Small intestine (tissue), 7 donors: Measurements from ENCODE around the gene ZNF580. TPM values are rescaled to one million over a fixed set of nuclear protein-coding genes. Genes with fewer than 3 reads are reported as not detected.

ENCODE experiments used
- DNase-seq, 2 donors: peaks; one replicate each; pipeline versions ENCODE4 v3.0.0 to v3.0.0-alpha.2; 2013
- FAIRE-seq: peaks from 2 replicates; lab custom pipeline; 2012; peaks lifted over from hg19 to GRCh38; lab: Jason Lieb, UNC
- H3K27ac ChIP-seq, 3 donors: one replicate each; pipeline ENCODE4 v1.5.1; 2013; ENCODE audit warnings: low read length in 2 of 3, mild to moderate bottlenecking in 2 of 3, control low read depth in 1 of 3, inconsistent platforms in 1 of 3, low read depth in 1 of 3, moderate library complexity in 1 of 3
- H3K27me3 ChIP-seq, 3 donors: one replicate each; pipeline ENCODE4 v1.6.1; 2013; ENCODE audit warnings: low read length in 3 of 3, inconsistent platforms in 1 of 3; ENCODE audit not compliant: control insufficient read depth in 3 of 3, insufficient read depth in 3 of 3
- H3K36me3 ChIP-seq, 3 donors: one replicate each; pipeline ENCODE4 v1.6.1; 2013; ENCODE audit warnings: low read length in 3 of 3, inconsistent platforms in 1 of 3, low read depth in 1 of 3, mild to moderate bottlenecking in 1 of 3, moderate library complexity in 1 of 3; ENCODE audit not compliant: control insufficient read depth in 3 of 3, insufficient read depth in 2 of 3
- H3K4me1 ChIP-seq, 3 donors: one replicate each; pipeline ENCODE4 v1.6.1; 2013; ENCODE audit warnings: low read length in 2 of 3, inconsistent platforms in 1 of 3, low read depth in 1 of 3, mild to moderate bottlenecking in 1 of 3, moderate library complexity in 1 of 3; ENCODE audit not compliant: control insufficient read depth in 3 of 3, insufficient read depth in 2 of 3
- H3K4me3 ChIP-seq, 3 donors: one replicate each; pipeline ENCODE4 v1.5.1; 2013; ENCODE audit warnings: low read length in 3 of 3, control low read depth in 1 of 3, inconsistent platforms in 1 of 3, low read depth in 1 of 3, mild to moderate bottlenecking in 1 of 3, moderate library complexity in 1 of 3
- H3K9me3 ChIP-seq, 2 donors: one replicate each; pipeline ENCODE4 v1.6.1; 2013; ENCODE audit warnings: low read depth in 1 of 2, low read length in 1 of 2; ENCODE audit not compliant: control insufficient read depth in 2 of 2, insufficient read depth in 1 of 2
- WGBS, 3 donors: extraction: QIAGEN DNeasy Blood & Tissue Kit; methylation state at CpG; one replicate each; pipeline ENCODE4 v1.1.7; 2013; 5-methylcytosine and 5-hydroxymethylcytosine counted together
- polyA plus RNA-seq, 4 donors: library from polyadenylated mRNA; stranded (reverse) in 3 of 4; unstranded in 1 of 4; fragments of 200-250 nt in 3 of 4; fragments of 120-200 nt in 1 of 4; gene quantifications; one replicate each; pipeline versions ENCODE4 v1.2.1 to v1.2.3, GENCODE V29; 2013
- donor health status: healthy with polysubstance abuse.
- donor health status: control.
- donor health status: control.
- donor health status: Bipolar disorder and iron deficiency.
- donor health status: healthy.

Gene ZNF580
- polyA plus RNA-seq, 4 donors: 8.3 to 28.5 (median 16.6) TPM

- WGBS, 3 donors: 0 to 1% (median 0%) methylated on average over 50 to 52 of the region's 52 CpGs
- DNase-seq (peak; percentile 99 to 100), FAIRE-seq (peak; percentile 84)
- Histone ChIP-seq H3K4me3 (peak overlapping the region; percentile 50 to 83 (median 79)), H3K4me1 (peaks cover 6 to 15% (median 7%) of the 10 kb centered on the region in 3 donors), H3K9me3 (no peaks in the 10 kb centered on the region), H3K36me3 (peaks cover 0 to 49% (median 3%) of the 10 kb centered on the region in 3 donors), H3K27ac (peak overlapping the region; percentile 87 to 98 (median 95)), H3K27me3 (no peaks in the 10 kb centered on the region)
These were observed 13.6 kb downstream of the ZNF580 start for GRCh38 chr19:55654323-55654867.

DNA sequence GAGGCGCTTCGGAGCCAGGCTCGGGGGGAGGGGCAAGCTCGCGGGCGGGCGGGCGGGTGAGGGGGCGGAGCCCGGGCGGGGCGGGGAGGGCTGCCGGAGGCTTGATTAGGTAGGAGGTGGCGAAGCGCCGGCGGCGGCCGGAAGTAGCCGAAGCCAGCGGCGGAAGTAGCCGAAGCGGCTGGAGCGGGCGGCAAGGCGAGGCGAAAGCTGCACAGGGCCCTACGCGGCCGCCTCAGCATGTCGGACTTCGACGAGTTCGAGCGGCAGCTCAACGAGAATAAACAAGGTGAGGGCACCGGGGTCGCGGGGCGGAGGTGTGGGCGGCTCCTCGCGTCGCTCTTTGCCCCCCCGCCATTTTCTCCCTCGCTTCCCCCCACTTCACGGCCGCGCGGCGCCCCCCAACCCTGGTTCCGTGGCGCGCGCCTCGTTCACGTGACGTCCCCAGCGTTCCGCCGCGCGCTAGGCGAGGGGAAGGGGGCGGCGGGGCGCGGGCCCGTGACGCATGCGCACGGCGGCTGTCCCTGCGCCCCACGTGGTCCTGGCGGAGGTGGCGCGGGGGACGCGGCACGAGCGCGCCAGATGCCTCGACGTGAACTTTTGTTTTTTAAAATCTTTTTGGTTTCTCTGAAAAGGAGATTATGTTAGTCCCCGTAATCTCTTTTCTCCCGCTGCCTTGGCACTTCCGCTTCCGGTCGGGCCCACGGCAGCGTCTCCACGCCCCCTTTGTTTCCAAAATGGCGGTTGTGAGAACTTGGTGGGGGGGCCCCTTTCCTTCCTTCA is 14.3 kb downstream of the ZNF580 start, which contains the start of gene U2AF2:
U2AF2 (plus strand) TSS at position 168 of the 780 bp plus-strand sequence; CDS start at position 238, 70 bp downstream.
- FAIRE-seq (no peak), DNase-seq (peak; percentile 92 to 97)
- Histone ChIP-seq H3K9me3 (no peaks in the 10 kb centered on the region), H3K27me3 (no peaks in the 10 kb centered on the region), H3K4me1 (peaks cover 6 to 15% (median 7%) of the 10 kb centered on the region in 3 donors), H3K27ac (peak within 1 kb of the TSS; percentile 94 to 99 (median 99)), H3K4me3 (peak within 1 kb of the TSS; percentile 79 to 84 (median 83)), H3K36me3 (peaks cover 3 to 49% (median 3%) of the 10 kb centered on the region in 3 donors)
- WGBS, 3 donors: 1% methylated on average over 69 to 95 of the region's 95 CpGs

DNA sequence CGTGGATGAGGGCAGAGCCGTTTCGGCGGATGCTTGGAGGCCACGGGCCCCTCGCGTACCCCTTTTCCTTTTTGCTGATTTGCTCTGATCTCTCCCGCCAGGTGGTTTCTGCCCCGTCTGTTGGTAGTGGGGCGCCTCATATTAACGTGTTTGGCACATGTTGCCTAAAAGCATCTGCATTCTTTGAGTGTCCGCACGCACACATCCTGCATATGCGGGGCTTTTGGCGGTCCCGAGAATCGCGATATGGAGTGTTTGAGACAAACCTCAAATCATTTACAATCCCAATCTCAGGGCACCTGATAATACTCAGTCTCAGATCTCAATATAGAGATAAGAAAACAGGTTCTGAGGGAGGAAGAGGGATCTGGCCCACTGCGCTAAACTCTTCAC is 14.8 kb downstream of the ZNF580 start:
- no peak for DNase-seq
- H3K27ac ChIP-seq: peak overlapping the region in 2 of 3 donors; percentile 99
- peaks cover 6 to 15% (median 7%) of the 10 kb centered on the region in 3 donors for H3K4me1 ChIP-seq
- no peak for FAIRE-seq
- H3K27me3 ChIP-seq: no peaks in the 10 kb centered on the region
- no peaks in the 10 kb centered on the region for H3K9me3 ChIP-seq
- WGBS, 3 donors: 0 to 1% (median 0%) methylated on average over 19 of the region's 19 CpGs
- peaks cover 7 to 51% (median 9%) of the 10 kb centered on the region in 3 donors for H3K36me3 ChIP-seq
- H3K4me3 ChIP-seq: peak overlapping the region; percentile 79 to 84 (median 83)

DNA sequence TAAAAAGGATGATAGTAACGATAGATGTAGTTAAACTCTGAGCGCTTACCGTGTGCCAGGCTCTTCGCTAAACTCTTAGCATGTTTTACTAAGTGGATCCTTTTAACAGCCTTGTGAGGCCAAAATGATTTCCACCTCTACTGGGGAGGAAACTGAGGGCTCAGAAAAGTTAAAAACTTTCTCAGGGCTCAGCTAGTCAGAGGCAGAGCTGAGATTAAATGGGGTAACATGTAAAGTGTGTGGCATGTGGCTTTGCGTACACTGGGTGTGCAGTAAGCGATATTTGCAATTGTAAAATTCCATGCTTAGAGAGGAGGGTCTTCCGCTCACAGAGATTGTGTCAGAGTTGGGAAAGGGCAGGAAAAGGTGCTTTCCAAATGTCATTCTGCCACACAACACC is 15.8 kb downstream of the ZNF580 start:
- WGBS, 3 donors: 24 to 32% (median 29%) methylated on average over 7 of the region's 7 CpGs
- H3K27me3 ChIP-seq: no peaks in the 10 kb centered on the region
- DNase-seq (no peak), FAIRE-seq (no peak)
- peaks cover 13 to 51% (median 14%) of the 10 kb centered on the region in 3 donors for H3K36me3 ChIP-seq
- H3K4me1 ChIP-seq: peaks cover 6 to 15% (median 7%) of the 10 kb centered on the region in 3 donors
- peak overlapping the region in 2 of 3 donors; percentile 83 to 84 for H3K4me3 ChIP-seq
- no peaks in the 10 kb centered on the region for H3K9me3 ChIP-seq
- H3K27ac ChIP-seq: no peak overlapping the region

DNA sequence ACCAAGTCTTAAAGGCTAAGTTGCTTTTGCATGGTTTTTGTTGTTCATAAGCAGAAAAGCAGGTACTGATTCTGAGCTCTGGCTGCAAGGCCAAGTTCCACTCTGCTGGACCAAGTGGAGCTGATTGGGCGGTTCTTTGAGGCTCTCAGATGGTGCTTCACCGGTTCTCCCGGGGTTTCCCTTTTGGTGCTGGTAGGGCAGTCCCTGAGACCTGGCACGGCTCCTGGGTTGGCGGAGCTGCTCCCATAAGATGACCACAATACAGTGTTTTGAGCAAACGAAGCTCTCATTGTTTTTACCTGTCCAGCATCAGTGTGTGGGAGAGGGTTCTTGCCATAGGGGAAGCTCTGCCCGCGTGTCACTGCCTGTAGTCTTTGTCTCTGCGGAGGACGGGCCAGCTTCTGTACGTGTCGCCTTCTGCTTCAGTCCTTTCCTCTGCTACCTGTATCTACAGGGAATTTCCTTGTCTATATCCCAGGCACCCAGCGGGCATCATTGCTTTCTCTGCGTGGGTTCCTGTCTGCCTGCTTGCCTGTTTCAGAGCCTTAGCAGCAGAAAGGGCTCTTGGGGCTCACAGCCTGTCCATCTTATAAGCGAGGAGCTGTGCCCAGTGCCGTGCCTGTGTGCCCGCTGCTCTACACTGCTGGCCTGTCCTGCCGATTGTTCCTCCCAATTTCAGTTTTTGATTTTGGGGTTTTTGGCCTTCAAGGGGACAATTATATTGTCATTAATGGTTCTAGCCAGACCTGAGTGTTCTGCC is 16.4 kb downstream of the ZNF580 start:
- FAIRE-seq: no peak
- peak overlapping the region in 2 of 3 donors; percentile 83 to 84 for H3K4me3 ChIP-seq
- no peak overlapping the region for H3K27ac ChIP-seq

GRCh38 chr19:55658846-55659459 is 18.2 kb downstream of the ZNF580 start:
- no peak overlapping the region for H3K27ac ChIP-seq
- H3K36me3 ChIP-seq: peaks cover 29 to 65% (median 35%) of the 10 kb centered on the region in 3 donors
- FAIRE-seq (no peak), DNase-seq (no peak)
- H3K4me3 ChIP-seq: no peak overlapping the region
- H3K4me1 ChIP-seq: peaks cover 6 to 15% (median 7%) of the 10 kb centered on the region in 3 donors
- no peaks in the 10 kb centered on the region for H3K27me3 ChIP-seq
- no peaks in the 10 kb centered on the region for H3K9me3 ChIP-seq
- WGBS, 3 donors: 87 to 91% (median 89%) methylated on average over 36 to 37 of the region's 37 CpGs

More for the DNA sequence above, 16.4 kb downstream of the ZNF580 start:
- Histone ChIP-seq H3K4me1 (peaks cover 6 to 15% (median 7%) of the 10 kb centered on the region in 3 donors), H3K27me3 (no peaks in the 10 kb centered on the region), H3K9me3 (no peaks in the 10 kb centered on the region), H3K36me3 (peaks cover 18 to 52% (median 19%) of the 10 kb centered on the region in 3 donors)
- DNase-seq: peak in 1 of 2 donors; percentile 49
- 8 to 30% (median 12%) methylated on average over 18 of the region's 18 CpGs for WGBS, 3 donors

DNA sequence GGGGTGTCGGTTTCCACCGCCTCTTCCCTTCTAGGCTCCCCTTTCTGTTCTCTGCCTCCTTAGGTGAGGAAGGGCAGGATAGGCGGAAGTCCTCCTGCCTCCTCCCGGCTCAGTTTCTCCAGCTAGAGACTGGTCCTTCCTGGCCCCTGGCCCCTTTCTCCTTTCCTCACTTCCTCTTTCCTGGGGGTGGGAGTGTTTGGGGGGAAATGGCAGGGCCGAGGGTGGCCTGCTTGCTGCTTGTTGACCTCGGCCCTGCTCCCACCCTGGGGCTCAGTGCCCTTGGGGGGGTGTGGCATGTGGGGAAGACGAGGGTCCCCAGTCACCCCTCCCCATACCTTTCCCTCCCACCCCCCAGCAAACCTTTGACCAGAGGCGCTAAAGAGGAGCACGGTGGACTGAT is 19.0 kb downstream of the ZNF580 start:
- H3K27ac ChIP-seq: no peak overlapping the region
- no peaks in the 10 kb centered on the region for H3K9me3 ChIP-seq
- no peaks in the 10 kb centered on the region for H3K27me3 ChIP-seq
- peaks cover 33 to 74% (median 35%) of the 10 kb centered on the region in 3 donors for H3K36me3 ChIP-seq
- peaks cover 6 to 15% (median 7%) of the 10 kb centered on the region in 3 donors for H3K4me1 ChIP-seq
- FAIRE-seq (no peak), DNase-seq (no peak)
- H3K4me3 ChIP-seq: no peak overlapping the region
- 64 to 66% (median 65%) methylated on average over 9 of the region's 9 CpGs for WGBS, 3 donors
